Stimulated activated CD4-positive, alpha-beta T cell treated with anti-CD3 and anti-CD28 coated beads, TNF-alpha, amount 100 ng/mL, for 48 hours (primary cell): ENCODE data around the gene LILRA5.
"Not testable (repeated sequence)": the region's sequence is repeated elsewhere in the genome, so short reads cannot be mapped to it uniquely, and the experiment has no call there.

Experiments
- DNase-seq, 3 donors: peaks; one replicate each; pipeline ENCODE4 v3.0.0-alpha.2; 2020; ENCODE audit warnings: low read depth in 3 of 3

LILRA5 gene

DNA sequence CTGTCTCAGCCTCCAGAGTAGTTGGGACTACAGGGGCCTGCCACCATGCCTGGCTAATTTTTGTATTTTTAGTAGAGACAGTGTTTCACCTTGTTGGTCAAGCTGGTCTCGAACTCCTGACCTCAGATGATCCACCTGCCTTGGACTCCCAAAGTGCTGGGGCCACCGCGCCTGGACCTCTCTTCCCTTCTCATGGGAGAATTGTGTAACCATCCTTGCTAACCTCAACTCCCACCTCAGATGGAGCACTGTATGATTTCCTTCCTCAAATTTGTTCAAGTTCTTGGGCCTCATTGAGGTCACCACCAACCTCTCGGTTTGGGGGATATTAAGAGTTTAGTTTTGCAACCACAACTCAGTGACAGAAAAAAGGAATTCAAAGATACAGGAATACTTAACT, 10.7 kb downstream of the LILRA5 start:
- no peak for DNase-seq

DNA sequence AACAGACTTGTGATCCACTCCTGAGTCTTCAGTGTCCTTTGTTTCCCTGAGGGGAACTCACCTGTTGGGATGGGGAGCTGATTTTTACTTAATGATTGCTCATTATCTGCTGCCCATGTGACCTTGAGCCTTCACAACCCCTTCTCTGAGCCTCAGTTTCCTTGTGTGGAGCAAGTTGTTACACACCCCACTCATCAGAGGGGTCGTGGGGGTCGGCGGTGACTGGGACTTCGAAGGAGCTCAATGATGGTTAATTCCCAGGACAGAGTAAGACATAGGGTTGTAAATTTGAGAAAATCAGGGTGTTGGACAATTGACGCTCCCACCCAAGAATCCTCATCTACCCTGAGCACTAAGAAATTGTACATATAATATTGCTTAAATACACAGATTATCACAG, 13.5 kb downstream of the LILRA5 start:
- no peak for DNase-seq

- DNase-seq: no peak
These were observed 13.9 kb downstream of the LILRA5 start for GRCh38 chr19:54299126-54299498.

- no peak for DNase-seq
These were observed 14.4 kb downstream of the LILRA5 start for GRCh38 chr19:54298357-54299125.

GRCh38 chr19:54297759-54298305, 15.1 kb downstream of the LILRA5 start:
- no peak for DNase-seq

DNA sequence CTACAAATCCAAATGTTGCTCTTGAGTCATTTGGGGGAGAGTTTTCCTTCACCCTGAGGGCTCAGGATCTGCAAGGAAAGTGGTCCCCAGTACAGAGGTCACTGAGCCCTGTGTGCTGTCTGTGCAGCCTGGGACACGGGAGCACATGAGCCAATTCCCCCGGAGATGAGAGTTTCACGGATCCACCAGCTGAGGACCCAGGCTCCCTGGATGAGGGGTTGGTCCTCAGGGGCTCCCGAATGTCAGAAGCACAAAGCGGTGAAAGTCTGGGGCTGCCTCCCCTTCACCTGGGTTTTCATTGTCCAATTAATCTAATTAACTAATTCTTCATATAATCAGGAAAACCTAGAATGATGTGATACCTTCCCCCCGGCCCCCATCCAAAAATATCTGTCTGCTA, 18.4 kb downstream of the LILRA5 start:
- no peak for DNase-seq

DNA sequence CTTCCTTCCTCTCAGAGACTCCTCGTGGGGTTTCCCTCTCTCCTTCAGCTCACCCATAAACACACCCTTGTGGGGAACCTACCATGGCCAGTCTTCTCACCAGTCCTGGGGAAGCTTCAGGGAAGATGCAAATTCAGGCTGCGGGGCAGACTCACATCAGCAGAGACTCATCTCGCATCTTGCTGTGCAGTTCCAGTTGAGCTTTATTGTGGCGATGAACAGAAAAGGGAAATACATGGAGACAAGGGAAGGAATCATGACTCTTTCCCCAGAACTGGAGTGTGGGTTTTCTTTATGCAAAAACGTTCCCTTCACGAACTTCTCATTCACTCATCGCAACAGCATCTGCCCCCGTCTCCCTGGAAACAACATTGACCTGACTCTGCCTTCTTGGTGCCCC, 23.8 kb downstream of the LILRA5 start:
- not testable (repeated sequence) for DNase-seq

GRCh38 chr19:54287456-54287855, 25.5 kb downstream of the LILRA5 start:
- DNase-seq: no peak

- DNase-seq: not testable (repeated sequence)
These were observed 26.7 kb downstream of the LILRA5 start for GRCh38 chr19:54286283-54286682.

DNA sequence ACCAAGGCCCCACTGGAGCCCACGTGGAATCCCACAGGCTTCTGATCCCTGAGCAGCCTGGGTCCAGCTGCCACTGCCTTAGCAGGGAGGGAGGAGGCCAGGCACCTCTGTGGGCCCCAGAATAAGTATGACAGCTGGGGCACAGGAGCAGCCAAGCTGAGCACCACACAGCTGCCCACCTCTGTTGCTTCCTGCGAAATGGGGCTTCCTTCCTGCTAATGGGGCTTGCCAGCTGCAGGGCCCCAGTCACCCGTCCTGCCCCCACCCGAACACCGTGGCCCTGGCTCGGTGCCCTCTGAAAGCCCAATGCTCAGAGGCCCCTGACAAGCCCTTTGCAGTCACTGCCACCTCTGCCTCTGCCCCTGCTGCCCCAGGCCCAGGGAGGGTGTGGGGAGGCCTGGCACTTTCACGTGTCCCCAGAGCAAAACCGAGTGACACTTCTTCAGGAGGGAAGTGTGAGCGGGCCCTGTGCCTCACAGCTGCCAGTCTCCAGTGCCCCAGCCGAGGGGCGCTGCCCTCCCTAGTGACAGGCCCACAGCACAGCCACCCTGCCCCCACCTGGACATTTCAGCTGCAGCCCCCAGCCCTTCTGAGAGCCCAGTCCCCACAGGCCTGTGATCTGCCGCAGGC, 27.4 kb downstream of the LILRA5 start:
- DNase-seq: not testable (repeated sequence)

GRCh38 chr19:54282686-54283470, 30.1 kb downstream of the LILRA5 start:
- no peak for DNase-seq

- DNase-seq: not testable (repeated sequence)
These were observed 31.3 kb downstream of the LILRA5 start for GRCh38 chr19:54281729-54282075.

- DNase-seq: no peak
These were observed 31.8 kb downstream of the LILRA5 start, which contains the start of gene LILRB2 for GRCh38 chr19:54281007-54281728. LILRB2 (minus strand) TSS chr19:54281110; CDS start chr19:54280496, 614 bp downstream.

DNA sequence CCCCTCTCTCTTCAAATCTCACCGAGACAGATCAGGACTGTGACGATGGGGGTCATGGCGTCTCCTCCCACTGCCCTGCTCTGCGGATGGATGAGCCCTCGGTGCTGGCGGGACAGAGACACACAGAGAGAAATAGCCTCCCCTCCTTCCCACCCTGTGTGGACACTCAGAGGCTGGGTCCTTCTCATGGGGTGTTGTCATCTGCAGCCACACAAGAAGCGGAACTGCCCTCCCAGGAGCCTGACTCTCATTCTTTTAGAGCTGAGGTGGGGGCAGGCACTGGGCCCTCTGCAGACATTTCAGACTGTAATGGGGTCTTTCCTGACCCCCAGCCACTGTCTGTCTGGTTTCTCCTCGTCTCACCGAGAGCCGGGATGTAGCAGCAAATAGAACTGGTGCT, 32.5 kb downstream of the LILRA5 start:
- not testable (repeated sequence) for DNase-seq

DNA sequence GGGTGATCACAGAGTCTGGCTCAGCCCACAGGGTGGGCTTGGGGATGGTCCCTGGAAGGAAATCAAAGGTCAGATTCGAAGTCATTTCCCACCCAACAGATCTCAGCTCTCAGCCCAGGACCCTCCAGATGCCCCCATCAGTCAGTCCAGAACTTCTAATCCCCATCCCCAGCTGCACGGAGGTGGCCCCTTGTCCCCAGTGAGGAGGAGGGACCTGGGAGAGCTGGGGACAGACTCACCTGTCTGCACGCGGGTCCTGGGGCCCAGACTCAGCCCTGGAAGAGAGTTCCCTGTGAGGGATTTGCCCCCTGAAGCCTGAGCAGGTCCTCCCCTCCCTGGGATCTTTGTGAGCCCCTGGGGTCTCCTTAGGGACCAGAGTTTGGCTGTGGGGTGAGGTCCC, 32.9 kb downstream of the LILRA5 start:
- not testable (repeated sequence) for DNase-seq

DNA sequence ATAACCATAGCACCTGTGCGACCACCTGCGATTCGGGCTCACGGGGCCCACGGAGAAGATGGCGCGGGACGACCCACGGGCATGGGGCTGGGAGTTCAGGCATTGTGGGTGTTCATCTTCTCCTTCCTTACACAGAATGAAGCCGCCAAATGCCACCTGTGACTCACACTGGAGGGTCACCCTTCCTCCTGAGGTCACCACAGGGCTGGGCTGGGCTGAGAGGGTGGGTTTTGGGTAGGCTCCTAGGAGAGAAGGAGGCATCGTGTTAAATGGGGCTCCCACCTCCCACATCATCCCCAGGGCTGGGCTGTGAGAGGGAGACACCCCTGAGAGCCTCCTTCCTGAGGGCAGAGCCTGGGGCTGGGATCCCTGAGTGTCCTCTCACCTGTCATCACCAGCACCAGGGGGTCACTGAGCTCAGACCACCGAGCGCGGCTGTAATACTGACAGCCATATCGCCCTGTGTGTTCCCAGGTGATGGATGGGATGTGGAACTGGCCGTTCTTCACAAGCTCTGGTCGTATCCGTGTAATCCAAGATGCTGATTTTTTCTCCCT, 33.5 kb downstream of the LILRA5 start:
- no peak for DNase-seq

DNA sequence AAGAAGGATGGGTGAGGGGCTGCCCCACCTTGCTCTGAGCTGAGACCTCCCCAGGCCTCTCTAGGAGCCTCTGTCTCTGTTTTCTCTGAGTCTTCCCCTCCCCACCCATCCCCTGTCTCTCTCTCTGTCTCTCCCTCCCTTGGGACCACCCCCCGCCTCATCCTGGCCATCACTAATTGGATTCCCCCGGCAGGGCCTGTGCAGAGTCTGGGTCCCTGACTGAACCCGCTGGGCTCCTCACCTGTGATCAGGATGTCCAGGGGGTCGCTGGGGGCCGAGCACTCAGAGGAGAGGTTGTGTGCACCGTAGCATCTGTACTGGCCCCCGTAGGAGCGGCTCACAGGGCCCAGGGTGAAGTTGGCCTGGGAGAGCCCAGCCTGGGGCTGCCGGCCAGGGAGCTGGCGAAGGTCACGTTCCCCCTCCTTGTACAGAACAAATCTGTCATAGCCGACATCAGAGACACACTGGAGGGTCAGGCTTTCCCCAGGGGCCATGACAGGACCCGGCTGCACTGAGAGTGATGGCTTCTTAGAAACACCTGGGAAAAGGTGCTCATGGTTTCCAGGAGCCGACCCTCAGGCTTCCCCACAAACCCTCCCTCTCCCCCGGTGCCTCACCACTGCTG, 34.3 kb downstream of the LILRA5 start:
- DNase-seq: not testable (repeated sequence)

GRCh38 chr19:54278056-54278455, 34.9 kb downstream of the LILRA5 start:
- not testable (repeated sequence) for DNase-seq

DNA sequence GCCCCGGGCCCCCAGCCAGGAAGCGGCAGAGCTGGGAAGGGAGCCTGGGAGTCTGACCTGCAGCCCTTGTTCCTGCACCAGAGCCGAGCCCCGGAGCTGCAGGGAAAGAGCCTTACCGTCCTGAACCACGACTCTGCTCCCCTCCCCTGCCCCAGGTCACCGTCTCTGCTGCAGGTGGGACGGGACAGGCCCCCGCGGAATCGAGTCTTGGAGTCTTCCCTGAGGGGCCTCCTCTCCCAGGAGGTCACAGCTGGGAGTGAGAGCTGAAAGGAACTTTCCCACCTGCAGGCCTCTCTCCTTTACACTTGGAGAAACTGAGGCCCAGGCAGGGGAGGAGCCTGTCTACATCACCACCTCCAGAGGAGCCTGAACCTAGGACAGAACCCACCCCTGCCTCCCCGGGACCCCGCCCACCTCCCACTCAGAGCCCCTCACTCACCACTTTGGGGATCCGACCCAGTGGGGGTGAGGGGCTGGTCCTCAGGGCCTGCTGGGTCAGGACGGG, 35.8 kb downstream of the LILRA5 start:
- not testable (repeated sequence) for DNase-seq

GRCh38 chr19:54275951-54276350, 37.0 kb downstream of the LILRA5 start:
- DNase-seq: no peak

DNA sequence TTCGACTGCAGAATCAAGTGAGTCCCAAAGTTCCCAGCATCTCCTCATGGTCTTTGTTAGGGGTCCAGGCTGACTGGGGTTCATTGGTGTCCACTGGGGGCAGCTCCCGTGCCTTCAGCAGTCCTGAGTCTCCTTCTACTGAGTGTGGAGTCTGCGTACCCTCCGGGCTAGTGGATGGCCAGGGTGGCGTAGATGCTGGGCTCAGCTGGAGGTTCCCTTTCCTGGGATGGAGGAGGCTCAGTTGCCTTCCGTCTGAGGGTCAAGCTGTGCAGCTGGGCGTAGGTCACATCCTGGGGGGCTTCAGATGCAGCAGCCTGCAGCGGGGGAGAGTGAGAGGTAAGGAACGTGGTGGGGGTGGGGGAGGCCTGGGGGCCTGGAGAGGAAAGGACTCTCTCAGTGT, 38.5 kb downstream of the LILRA5 start:
- not testable (repeated sequence) for DNase-seq
